Measurements from ENCODE around the gene FOXL1.

GRCh38 chr16:86536621-86537020 is 41.7 kb upstream of the FOXL1 start:
- no peak for TF ChIP-seq CTCF (IDR thresholded peaks at IDR 0.05)
- no peak for TF ChIP-seq POLR2A (IDR thresholded peaks at IDR 0.05)
